Gastroesophageal sphincter (tissue), 3 donors: ENCODE data around the gene DNAJC1.

Source experiments
- CTCF ChIP-seq, 4 experiments: fragments of 200-600 bp in 2 of 4; fragments of 450-650 bp in 2 of 4; sonication (generic) in 1 of 4; IDR thresholded peaks; one replicate each; pipeline ENCODE4 v1.5.1; 2017 to 2019; ENCODE audit warnings: antibody characterized with exemption in 4 of 4, mild to moderate bottlenecking in 2 of 4, moderate library complexity in 2 of 4
- POLR2A ChIP-seq, 2 donors: fragments of 450-650 bp; IDR thresholded peaks; one replicate each; pipeline ENCODE4 v1.6.1; 2017; ENCODE audit warnings: antibody characterized with exemption in 2 of 2, mild to moderate bottlenecking in 2 of 2, moderate library complexity in 1 of 2

- TF ChIP-seq CTCF (IDR thresholded peaks at IDR 0.05) (no peak), POLR2A (IDR thresholded peaks at IDR 0.05) (no peak)
Observed at GRCh38 chr10:21744223-21744622, 259.3 kb downstream of the DNAJC1 start.
